ENCODE data around the gene ZNF771. TPM values are rescaled to one million over a fixed set of nuclear protein-coding genes. Genes with fewer than 3 reads are reported as not detected.

ZNF771 gene
- total and polyA plus RNA-seq, 8 donors, result 1.5 to 5.0 (median 3.2) TPM

- ATAC-seq (no peak), FAIRE-seq (no peak), DNase-seq (peak in 1 of 6 donors; percentile 20)
- no peaks in the 10 kb centered on the region for H3K36me3 ChIP-seq
- H3K4me1 ChIP-seq, result peaks cover 0 to 9% (median 7%) of the 10 kb centered on the region in 3 donors
- H3K4me3 ChIP-seq, result no peak within 1 kb of the TSS
- WGBS, 2 donors, result 92 to 95% methylated on average over 6 of the region's 6 CpGs
- H3K27me3 ChIP-seq, result no peaks in the 10 kb centered on the region
- peak within 1 kb of the TSS; percentile 35 to 75 (median 66) for H3K27ac ChIP-seq
- intact Hi-C loops (cut with DNase I), result no loop called here
- H3K9me3 ChIP-seq, result no peaks in the 10 kb centered on the region
- no peak for TF ChIP-seq CTCF (IDR thresholded peaks at IDR 0.05)
Observed at GRCh38 chr16:30374538-30374937, 32.9 kb upstream of the ZNF771 start, which contains the start of gene MYL11. MYL11 (plus strand) TSS chr16:30374802; CDS start chr16:30374858, 56 bp downstream.

GRCh38 chr16:30375864-30376263 lies 31.5 kb upstream of the ZNF771 start:
- 89% methylated on average over 8 of the region's 8 CpGs for WGBS, 2 donors
- DNase-seq (peak in 2 of 6 donors; percentile 23 to 37), ATAC-seq (no peak), FAIRE-seq (no peak)
- no peak for TF ChIP-seq CTCF (IDR thresholded peaks at IDR 0.05)
- Histone ChIP-seq H3K4me1 (peaks cover 0 to 9% (median 7%) of the 10 kb centered on the region in 3 donors), H3K27me3 (no peaks in the 10 kb centered on the region), H3K36me3 (no peaks in the 10 kb centered on the region), H3K9me3 (no peaks in the 10 kb centered on the region), H3K27ac (no peak overlapping the region), H3K4me3 (no peak overlapping the region)
- intact Hi-C loops (cut with DNase I), result no loop called here

- H3K4me1 ChIP-seq, result peaks cover 0 to 9% (median 7%) of the 10 kb centered on the region in 3 donors
- TF ChIP-seq CTCF (IDR thresholded peaks at IDR 0.05), result no peak
- 91% methylated on average over 8 of the region's 8 CpGs for WGBS, 2 donors
- H3K27ac ChIP-seq, result no peak overlapping the region
- intact Hi-C loops (cut with DNase I), result no loop called here
- H3K36me3 ChIP-seq, result no peaks in the 10 kb centered on the region
- H3K27me3 ChIP-seq, result no peaks in the 10 kb centered on the region
- ATAC-seq (no peak), DNase-seq (peak in 2 of 6 donors; percentile 22 to 28), FAIRE-seq (no peak)
- no peak overlapping the region for H3K4me3 ChIP-seq
- H3K9me3 ChIP-seq, result no peaks in the 10 kb centered on the region
Observed at GRCh38 chr16:30376461-30376902, 30.9 kb upstream of the ZNF771 start.

GRCh38 chr16:30377050-30377811 lies 30.2 kb upstream of the ZNF771 start:
- Histone ChIP-seq H3K4me1 (peaks cover 0 to 9% (median 7%) of the 10 kb centered on the region in 3 donors), H3K27ac (peak overlapping the region; percentile 94 to 100 (median 98)), H3K9me3 (no peaks in the 10 kb centered on the region), H3K27me3 (no peaks in the 10 kb centered on the region), H3K36me3 (no peaks in the 10 kb centered on the region), H3K4me3 (peak overlapping the region in 3 of 4 donors; percentile 40 to 64 (median 53))
- no peak for TF ChIP-seq CTCF (IDR thresholded peaks at IDR 0.05)
- DNase-seq, result no peak
- intact Hi-C loops (cut with DNase I), result no loop called here
- 59 to 60% methylated on average over 29 of the region's 29 CpGs for WGBS, 2 donors
- FAIRE-seq, result no peak
- ATAC-seq, result no peak

- Histone ChIP-seq H3K27me3 (no peaks in the 10 kb centered on the region), H3K36me3 (no peaks in the 10 kb centered on the region), H3K4me1 (peaks cover 0 to 9% (median 7%) of the 10 kb centered on the region in 3 donors), H3K9me3 (no peaks in the 10 kb centered on the region), H3K4me3 (peak overlapping the region; percentile 25 to 64 (median 46)), H3K27ac (peak overlapping the region; percentile 94 to 100 (median 98))
- WGBS, 2 donors, result 2 to 3% methylated on average over 36 to 39 of the region's 39 CpGs
- intact Hi-C loops (cut with DNase I), result no loop called here
- no peak for TF ChIP-seq CTCF (IDR thresholded peaks at IDR 0.05)
- peak; percentile 81 to 91 (median 86) for DNase-seq
- peak; percentile 32 to 66 (median 50) for ATAC-seq
- no peak for FAIRE-seq
Observed at GRCh38 chr16:30377812-30378235, 29.6 kb upstream of the ZNF771 start.
